Activated T-cell treated with anti-CD3 and anti-CD28 coated beads for 24 hours (primary cell): Measurements from ENCODE around the gene FGF8.

Source experiments
- DNase-seq: peaks from one replicate; pipeline ENCODE4 v3.0.0-alpha.2; 2020; ENCODE audit warnings: low read depth

The FGF8 gene

GRCh38 chr10:101781984-101782810, 6.3 kb upstream of the FGF8 start:
- no peak for DNase-seq

- DNase-seq, result no peak
Observed at GRCh38 chr10:101781655-101781983, 5.7 kb upstream of the FGF8 start.

DNA sequence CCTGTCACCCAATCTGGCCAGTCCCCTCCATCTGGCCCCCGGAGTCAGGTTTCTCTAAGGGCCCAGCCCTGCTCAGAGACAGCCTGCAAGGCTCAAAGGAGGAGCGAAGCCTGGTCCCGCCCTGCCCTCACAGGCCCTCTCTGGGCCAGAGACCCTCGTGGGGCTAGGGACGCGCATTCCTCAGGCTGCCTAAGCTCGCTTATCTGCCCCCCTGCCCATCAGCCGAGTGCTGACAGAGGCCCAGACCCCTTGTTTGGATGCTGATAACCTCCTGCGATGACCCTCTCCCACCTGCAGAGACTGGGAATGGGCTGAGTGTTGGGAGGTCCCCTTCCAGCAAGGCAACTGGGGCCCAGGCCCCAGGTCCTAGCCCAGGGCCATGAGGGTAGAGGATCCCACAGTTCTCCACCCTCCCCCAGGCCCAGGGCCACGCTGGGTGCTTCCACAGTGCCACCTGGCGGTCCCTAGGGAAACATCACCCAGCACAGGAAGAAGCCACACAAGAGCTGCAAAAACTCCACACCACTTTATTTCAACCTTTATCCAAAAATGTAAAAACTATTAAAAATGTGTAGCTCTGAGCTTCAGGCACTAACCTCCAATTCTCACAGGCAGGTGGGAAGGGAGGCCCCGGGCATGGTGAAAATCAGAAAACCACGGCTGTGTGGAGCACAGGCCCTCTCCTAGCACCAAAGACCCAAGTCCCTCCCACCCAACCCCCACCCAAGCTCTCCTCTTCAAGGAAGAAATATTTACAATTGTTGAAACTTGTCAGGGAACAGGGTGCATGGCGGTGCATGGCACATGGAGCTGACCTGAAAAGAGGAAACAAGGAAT, 5.1 kb upstream of the FGF8 start:
- peak; percentile 62 for DNase-seq

DNA sequence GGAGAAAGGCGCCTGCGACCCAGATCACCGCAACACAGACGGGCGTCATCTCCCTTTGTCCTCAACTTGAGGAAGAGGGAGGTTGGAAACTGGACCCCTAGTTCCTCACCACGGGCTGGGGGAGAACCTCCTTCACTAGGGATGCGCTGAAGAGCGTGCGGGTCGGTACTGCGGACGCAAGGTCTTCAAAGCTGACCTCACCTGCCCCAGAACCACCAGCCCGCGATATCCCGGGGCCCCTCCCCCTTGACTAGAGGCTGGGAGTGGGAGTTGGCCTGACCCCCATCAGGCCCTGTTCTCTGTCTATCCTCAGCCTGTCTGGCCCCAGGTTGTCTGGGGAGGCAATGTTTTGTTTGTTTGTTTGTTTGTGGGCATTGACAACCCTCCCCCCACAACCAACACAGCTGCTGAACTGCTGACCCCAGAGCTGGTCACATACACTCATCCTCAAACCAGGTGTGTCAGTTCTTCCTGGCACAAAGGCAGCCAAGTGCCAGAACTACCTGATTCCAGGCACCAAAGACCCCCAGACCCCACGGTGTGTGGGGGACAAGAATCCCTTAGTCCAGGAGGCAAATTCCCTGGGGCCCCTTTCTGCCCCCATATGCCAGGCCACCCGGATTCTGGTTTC, 4.4 kb upstream of the FGF8 start:
- no peak for DNase-seq

- peak; percentile 78 for DNase-seq
Observed at GRCh38 chr10:101779544-101780186, 3.8 kb upstream of the FGF8 start.

DNA sequence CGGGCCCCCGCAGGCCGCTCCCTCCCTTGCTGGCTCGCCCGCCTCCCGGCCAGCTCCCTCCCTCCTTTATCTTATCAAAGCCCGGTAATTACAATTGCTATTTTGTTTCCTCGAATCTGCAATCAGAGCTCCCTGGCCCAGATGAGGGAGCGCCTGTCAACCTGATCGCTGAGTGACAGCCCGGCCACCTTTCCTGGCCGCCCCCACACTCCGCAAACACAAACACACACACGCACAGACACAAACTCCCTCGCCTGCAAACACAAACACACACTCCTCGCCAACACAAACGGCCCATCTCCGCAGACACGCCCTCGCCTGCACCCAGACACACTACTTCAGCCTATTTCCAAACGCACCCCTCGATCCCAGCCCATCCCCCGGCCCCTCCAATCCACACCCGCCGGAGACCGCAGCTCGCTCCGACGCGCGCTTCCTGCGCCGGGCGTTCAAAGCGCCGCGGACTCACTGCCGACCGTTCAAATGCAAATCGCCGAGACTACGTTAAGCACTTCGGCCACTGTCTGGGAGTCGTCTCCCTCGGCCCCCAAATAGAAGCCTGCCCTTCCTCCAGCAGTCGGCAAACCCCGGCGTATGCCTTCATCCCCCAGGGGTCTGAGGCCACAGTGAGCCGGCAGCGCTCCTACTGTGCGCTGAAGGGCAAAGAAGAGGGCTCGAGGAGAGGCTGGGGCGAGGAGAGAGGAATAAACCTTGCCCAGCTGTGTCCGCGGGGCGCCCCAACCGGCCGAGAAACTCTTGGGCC, 3.0 kb upstream of the FGF8 start:
- DNase-seq, result no peak

- DNase-seq, result no peak
Observed at GRCh38 chr10:101778151-101778780, 2.4 kb upstream of the FGF8 start.

- no peak for DNase-seq
Observed at GRCh38 chr10:101777619-101778145, 1.8 kb upstream of the FGF8 start.

- DNase-seq, result no peak
Observed at GRCh38 chr10:101776161-101776817, 375 bp upstream of the FGF8 start.

GRCh38 chr10:101774589-101775272, 1.2 kb downstream of the FGF8 start:
- DNase-seq, result no peak

DNA sequence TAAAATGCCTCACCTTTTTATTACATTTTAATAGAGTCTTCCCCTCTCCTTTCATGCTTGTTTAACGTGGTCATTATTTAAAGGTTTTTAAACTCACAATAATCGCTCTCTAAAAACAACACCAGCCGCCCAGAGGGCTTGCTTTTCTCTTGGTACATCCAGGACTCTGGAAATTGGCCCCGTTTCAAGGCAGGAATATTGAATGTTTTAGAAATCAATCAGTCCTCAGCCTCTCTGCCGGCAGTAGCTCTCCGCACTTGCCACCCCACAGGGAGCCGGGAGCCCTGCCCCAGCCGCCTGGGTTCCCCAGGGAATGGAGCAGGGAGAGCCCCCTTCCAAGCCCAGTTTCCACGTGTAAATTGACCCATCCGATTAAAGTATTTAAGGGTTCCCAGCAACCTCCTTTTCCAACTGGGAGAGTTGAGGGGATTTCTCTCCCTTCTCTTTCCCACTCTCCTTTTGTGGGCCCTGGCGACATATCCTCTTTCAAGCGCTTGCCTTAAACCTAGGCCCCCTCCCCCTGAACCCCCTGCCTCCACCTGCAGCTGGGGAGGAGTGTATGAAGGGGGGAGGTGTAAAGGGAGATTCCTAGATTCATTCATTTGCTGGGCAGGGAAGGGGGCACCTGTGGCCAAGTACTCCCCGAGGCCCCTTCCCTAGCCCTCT, 1.9 kb downstream of the FGF8 start:
- no peak for DNase-seq

- DNase-seq, result no peak
Observed at GRCh38 chr10:101772895-101773761, 2.8 kb downstream of the FGF8 start.

- no peak for DNase-seq
Observed at GRCh38 chr10:101772017-101772894, 3.7 kb downstream of the FGF8 start.

DNA sequence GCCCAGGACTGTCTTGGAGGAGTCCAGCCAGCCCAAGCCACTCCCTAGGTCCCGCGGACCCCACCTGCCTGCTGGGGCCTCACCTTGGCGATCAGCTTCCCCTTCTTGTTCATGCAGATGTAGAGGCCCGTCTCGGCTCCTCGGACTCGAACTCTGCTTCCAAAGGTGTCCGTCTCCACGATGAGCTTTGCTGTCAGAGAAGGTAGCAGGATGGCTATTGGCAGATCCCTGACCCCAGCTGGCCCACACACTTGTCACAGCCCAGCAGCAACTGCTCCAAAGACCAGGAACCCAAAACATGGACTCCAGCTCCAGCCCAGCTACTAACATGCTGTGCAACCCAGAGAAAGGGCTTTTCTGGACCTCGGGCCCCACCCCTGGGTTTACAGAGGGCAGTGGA, 4.5 kb downstream of the FGF8 start:
- no peak for DNase-seq

DNA sequence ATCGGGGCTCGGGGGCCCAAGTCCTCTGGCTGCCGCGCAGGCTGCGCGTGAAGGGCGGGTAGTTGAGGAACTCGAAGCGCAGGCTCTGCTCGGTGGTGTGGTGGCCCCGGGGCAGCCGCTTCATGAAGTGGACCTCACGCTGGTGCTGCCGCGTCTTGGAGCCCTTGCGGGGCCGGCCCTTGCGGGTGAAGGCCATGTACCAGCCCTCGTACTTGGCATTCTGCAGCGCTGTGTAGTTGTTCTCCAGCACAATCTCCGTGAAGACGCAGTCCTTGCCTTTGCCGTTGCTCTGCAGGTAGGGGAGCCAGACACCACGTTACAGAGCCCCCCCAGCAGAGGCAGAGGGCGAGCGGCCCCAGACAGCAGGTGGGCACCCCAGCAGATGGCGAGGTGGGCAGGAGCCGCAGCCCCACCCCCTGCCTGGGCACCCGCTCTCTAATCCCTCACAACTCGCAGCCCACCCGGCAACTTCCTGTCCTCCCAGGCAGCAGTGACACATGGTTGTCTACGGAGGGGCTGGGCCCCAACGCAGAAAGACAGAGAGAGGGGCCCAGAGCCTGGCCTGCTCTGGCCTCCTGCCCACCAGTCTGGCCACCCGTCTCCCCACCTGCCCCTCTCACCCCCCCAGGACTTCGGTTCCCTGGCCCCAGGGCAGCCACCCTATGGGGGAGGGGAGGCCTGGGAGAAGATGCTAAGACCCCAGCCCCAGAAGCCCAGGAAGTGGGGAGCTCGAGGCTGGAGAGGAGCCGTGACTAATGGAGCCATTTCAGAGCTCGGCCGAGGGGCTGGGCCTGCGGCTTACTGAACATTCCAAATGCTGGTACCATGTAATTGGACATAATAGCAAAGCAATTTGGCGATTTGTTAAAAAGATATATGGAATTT, 5.3 kb downstream of the FGF8 start:
- no peak for DNase-seq

DNA sequence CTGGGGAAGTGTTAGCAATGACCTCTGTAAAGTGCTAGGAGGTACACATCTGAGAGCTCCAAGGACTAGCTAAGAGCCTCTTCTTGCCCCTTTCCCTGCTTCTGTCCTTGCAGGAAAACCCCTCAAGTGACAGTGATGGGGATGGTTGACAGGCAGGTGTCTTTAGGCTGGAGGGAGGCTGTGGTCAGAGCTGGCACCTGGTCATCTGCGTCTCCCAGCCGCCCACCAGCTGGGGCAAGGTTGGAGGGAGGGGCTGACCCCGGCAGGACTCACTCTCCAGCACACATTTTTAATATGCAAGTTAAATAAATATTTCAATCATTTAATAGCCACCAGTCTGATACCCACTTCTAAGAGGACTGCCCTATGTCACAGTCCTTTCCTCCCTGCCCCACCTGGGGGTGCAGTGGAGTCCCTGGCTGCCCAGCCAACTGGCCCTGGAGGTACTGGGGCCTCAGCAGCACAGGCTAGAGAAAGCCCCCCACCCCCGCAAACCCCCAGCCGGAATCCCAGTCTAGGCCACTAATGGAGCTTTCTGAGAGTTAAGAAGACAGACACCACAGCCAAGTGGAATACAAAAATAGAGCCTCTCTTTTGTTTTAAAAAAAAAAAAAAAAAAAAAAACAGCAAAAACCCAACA, 6.3 kb downstream of the FGF8 start:
- DNase-seq, result no peak
